Hematopoietic multipotent progenitor cell treated with erythropoietin and hydrocortisone succinate and interleukin-3 and kit ligand, for 6 days (in vitro differentiated cells): ENCODE measurements around the gene LHX8.
"Not testable (repeated sequence)": the region's sequence is repeated elsewhere in the genome, so short reads cannot be mapped to it uniquely, and the experiment has no call there.

ENCODE experiments used
- DNase-seq: peaks from one replicate; pipeline ENCODE4 v3.0.0-alpha.2; 2015

Gene LHX8

DNA sequence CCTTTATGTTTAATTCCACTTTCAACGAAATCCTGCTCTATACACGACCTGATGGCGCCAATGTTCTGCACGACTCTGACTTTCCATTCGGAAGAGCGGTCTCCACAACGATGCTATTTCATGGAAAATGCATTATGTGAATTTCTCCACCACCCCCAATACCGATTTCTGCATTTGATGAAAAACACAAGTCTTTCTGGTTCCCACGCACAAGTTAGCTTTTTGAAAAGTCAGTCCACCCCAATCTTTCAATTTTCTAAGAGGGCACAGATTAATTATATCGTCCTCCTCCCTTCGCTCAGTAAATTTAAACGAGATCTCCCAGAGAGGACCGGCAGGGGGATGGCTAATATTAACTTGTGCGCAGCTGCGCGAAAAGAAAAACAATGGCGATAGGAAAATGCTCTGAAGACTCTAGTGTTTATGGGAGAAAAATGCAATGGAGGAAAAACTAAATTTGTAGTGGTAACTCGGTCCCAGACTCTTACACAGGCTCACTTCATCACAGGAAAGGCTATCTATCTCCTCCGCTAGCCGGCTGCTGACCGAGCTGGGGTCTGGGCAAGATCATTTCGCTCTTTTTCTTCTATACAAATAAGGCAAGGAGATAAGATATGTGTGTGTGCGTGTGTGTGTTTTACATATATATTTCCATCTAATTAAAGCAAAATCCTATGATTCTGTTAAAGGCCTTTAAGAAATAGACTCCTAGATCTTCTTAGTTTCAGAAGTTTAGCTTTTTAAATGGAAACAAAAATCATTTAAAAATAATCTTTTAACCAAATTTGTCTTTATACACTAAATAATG is 1.2 kb upstream of the LHX8 start:
- no peak for DNase-seq

DNA sequence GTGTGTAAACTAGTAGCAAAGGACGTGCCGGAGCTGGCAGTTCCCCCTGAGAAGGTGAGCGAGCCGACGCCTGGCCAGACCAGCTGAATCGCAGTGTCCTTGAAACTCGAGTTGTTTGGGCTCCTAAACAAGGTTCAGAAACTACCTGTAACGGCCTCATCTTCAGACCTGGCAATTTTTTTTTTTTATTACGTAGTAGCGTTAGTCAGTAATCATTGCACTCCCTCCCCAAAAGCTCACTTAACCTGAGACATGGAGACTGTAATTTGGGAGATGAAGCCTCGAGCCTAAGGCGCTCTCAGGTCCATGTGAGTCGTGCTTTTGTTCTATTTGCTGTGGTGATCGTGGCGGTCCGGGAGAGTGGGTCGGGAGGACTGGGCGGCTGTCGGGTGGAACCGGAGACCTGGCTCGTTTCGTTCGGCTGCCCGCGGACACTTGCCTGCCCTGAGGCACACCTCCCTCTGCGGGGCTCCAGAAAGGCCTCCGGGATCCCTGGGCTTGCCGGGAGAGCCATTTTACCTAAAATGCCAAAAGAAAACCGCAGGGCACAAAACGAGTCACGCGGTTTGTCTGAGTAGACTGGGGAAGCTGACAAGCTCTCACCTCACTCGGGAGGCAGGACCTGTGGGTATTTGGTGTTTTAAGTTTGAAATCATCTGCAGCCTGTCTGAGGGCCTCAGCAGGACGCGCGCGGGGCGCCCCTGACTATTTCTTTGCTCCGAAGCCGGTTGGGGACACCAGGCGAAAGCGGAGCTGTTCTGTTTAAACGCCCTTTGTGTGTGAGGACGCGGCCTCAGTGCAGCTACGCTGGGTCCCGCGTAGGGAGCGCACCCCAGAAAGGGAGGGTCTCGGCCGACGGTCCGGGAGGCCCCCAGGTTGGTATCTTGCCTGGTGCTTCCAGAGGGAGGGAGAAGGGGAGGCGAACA is 722 bp downstream of the LHX8 start:
- DNase-seq: peak; percentile 9

DNA sequence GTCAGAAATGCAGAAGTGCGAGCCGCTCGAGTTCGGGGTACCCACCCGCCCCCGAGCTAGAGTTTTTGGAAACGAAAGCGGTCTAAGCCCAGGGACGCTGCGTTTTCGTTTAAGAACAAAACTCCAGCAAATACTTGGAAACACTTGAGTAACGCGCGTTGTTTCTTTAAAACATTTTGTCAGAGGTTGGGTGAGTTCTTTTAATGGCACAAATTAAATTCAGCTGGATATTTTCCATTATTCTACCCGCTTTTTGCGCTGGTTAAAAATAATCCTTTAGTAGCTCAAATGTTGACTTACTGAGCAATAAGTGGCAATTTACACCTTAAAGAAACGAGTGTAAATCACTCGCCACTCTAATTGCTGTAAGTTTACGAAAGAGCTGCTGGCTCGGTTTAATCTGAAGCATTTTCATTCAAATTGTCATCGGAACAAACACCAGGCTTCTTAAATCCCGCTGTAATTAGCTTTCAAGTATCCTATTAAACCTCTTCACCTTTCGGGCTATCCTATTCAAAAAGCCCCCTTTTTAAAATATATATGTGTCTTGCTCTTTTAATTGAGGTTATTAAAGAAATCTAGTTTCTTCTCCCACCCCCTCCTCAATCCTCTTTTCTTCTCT is 1.5 kb downstream of the LHX8 start:
- DNase-seq: no peak

DNA sequence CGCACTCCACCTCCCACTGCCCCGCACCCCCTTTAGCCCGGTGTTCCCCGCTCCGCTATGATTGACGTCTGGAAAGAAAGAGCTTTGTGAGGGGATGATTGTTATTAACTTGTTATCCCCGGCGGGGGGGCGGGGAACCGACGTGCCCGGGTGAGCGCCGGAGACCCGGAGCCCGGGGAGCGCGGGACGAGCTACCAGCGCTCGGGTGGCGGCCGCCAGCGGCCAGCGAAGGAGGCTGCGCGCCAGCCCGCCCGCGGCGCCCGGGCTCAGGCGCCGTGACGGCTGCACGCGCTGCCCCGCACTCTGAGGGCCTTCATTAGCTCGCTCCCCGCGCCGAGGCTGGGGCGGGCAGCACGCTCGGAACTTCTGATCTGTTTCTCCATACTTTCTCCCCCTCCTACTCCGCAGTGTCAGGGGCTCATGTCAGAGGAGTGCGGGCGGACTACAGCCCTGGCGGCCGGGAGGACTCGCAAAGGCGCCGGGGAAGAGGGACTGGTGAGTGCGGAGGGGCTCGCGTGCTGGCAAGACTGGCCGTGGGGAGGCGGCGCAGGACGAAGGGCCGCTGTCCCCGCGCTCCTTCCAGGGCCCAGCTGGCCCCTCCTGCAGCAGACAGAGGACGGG is 2.1 kb downstream of the LHX8 start:
- no peak for DNase-seq

DNA sequence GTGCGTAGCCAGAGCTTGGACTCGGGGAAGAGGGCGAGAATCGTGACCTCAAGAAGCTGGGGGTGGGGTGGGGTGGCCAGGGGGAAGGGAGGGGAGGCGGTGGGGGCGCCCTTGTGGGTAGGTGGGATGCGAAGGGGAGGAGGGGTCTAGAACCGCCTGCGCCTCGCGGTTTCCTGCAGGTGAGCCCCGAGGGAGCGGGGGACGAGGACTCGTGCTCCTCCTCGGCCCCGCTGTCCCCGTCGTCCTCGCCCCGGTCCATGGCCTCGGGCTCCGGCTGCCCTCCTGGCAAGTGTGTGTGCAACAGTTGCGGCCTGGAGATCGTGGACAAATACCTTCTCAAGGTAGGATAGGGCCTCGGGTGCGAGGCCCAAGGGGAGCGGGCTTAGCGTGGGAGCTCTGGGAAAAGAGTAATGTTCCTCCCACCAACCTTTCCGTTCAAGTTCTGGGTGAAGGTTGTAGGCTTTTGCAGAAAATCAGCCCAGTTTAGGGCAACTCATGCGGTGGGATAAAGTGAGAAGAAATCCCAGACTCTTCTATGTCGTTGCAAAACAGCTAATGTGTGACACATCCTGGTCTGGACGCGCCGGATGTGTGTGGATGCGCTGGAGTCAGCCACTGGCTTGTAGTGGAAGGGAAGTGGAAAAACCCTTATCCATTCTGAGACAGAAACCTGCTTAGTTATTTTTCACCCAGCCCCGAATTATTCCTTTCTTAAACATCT is 2.9 kb downstream of the LHX8 start:
- no peak for DNase-seq

DNA sequence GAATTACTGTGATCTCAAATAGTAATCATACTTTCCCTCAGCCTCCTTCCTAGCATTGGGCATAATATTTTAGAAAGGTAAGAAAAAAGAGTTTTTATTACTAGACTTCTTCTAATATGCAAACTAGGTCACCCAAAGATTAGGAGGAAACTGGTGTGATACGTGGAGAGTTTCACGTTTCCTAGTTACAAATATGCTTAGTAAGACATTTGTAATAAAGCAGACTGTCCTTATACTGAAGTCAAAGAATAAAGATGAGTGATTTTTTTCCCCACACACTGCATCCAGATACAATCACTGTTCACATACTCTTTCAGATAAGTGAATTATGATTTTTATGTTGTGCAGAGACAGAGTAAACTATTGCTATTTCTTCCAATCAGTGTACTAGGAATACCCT is 17.9 kb downstream of the LHX8 start:
- DNase-seq: no peak

DNA sequence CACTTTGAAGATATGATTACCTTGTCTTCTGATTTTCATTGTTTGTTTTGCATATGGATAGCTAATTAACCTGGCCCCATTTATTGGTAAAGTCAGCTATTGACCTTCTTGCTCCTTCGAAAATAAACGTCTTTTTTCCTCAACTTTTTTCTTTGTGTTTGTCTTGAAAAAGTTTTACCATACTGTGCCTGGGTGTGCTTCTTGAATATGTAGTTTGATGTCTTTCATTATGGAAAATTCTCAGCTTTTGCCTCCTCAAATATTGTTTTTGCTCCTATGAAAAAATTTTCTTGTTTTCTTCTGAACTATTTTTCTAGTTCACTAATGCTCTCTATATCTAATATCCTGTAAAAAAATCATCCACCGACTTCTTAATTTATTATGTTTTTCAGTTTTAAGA is 25.0 kb downstream of the LHX8 start:
- no peak for DNase-seq

DNA sequence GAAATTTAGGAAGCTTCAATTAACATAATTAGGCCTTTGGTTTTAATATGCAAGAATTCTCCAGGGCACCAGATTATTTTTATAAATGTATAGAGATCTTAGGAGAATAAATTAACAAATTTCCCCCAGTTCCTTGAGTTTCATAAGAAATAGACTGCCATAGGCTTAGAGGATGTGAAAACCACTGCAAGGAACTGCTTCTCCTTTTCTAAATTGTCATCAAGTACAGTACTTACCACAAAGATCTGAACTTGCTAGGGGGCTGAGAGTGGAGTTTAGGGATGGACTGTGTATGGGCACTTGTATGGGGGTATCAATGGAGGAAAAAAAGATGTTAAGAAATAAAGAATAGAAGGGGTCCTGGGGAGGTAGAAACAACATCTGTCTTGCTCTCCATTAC is 31.1 kb downstream of the LHX8 start:
- no peak for DNase-seq

DNA sequence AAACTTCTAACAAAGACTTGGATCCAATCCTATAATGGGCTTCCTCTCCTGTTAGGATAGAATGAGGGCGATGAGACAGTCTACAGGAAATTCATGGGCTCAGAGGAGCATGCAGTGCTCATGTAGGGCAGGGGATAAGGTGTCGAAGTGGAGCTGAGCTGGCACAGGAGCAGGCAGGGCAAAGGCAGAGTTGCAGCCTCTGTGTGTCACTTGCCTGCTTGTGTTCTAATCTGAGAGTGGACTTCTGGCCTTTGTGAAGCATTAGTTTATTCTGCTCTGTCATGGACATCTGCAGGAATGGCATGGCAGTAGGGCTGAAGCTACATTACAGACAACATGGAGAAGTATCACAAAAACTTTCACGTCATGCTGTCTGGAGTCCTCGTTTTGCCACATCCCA is 32.6 kb downstream of the LHX8 start:
- no peak for DNase-seq

DNA sequence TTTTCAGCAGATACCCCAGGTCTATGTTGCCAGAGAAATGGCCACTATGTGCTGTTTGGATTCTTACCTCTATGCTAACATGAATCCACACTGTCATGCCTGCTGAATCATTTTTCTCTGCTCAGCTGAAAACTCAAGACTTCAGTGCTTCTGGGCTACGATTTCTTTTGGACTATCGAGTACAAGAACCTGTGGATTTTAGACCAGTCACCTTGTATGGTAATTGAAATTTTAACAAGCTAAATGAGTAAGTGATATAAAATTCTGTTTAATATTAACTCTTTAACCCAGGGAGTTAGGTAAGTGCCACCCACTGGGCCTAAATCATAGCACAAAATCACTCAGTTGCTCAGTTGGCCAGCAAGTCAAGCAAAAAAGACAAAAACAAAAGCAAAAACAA is 35.8 kb downstream of the LHX8 start:
- no peak for DNase-seq

DNA sequence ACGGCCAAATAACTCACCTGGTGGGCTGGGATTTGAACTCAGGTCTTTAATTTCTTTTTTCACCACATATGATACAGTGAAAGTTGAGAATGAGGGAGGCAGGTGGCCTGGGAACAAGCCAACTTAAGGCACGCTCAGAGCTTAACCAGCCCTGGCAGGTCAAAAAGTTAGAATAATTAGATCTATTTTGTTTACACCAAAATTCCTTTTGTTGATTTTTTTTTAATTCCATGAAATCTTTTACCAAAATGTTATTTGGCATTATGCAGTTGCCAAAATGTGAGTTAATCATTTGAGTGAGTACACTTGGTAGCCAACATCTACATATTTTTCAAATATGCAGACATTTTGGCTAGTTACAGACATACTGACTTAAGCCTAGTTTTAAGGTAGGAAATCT is 36.8 kb downstream of the LHX8 start:
- no peak for DNase-seq

DNA sequence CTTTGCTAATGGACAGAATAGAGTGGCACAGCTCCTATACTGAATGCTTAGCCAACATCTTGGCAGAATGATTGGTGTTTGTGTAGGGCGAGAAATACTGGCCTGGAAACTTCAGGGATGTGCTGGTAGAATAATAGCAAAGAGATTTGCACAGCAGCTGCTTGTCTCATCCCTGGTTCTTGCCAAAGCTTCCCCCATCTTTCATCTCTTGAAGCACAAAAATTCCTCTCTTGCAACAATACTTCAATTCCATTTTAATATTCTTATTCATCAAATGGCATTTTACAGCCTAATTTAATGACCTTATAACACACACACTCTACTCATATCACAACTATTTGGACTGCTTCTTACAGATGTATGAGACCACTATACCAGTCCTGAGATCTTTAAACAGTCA is 37.7 kb downstream of the LHX8 start:
- DNase-seq: no peak

DNA sequence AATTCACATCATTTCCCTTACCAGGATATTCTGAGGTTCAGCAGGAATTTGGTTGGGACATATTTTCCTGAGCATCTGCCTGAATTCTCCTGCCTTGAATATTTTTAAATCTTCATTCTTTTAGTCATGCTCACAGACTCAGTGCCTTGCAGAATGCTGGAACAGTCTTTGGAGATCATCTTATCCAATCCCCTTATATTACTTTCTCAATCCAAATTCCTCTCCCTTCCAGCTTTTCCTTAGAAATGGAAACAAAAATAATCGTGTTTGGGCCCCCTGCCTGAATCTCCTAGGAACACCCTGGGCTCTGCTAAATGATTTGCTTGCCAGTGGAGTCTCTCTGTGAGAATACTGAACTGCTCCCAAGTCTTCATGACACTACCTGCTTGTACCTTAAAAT is 38.4 kb downstream of the LHX8 start:
- no peak for DNase-seq

DNA sequence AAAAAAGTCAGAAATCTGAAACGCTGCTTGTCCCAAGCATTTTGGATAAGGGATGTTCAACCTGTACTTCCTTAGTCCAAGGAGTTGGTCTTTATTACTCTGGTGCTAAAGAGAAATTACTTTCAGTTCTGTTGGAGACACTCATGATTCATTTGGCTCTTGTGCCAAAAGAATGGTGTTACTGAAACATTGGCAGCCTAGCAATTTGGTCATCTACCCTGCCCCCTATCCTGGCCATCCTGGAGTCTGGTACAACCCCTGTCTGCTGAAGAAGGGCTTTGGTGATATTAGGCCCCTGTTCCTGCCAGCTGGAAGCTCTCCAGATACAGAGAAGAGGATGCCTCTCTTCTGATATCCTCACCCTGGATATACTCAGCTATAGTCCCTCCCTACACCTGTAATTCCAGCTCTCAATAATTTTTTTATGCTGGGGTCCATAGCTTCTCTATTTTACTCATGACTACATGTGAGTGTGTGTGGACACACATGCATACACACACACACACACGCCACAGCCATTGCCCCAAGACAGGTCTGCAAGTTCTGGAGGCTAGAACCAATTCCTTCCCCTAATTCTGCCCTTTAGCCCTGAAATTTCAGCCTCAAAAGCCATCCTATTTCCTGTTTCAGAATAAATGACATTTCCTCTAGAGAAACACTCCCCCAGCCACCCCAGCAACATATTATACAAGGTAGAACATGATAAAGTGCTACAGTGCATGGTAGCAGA is 40.0 kb downstream of the LHX8 start:
- DNase-seq: no peak

DNA sequence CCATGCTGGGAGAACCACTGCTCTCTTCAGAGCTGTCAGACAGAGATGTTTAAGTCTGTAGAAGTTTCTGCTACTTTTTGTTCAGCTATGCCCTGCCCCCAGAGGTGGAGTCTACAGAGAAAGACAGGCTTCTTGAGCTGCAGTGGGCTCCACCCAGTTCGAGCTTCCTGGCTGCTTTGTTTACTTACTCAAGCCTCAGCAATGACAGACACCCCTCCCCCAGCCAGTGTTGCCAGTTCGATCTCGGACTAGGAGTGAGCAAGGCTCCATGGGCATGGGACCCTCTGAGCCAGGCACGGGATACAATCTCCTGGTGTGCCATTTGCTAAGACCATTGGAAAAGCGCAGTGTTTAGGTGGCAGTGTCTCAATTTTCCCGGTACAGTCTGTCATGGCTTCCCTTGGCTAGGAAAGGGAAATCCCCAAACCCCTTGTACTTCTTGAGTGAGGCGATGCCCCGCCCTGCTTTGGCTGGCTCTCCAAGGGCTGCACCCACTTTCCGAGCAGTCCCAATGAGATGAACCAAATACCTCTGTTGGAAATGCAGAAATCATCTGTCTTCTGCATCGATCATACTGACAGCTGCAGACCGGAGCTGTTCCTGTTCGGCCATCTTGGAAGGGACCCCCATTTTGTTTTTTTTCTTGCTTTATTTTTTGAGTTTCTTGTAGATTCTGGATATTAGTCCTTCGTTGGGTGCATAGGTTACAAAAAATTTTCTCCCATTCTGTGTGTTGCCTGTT is 47.2 kb downstream of the LHX8 start:
- not testable (repeated sequence) for DNase-seq

DNA sequence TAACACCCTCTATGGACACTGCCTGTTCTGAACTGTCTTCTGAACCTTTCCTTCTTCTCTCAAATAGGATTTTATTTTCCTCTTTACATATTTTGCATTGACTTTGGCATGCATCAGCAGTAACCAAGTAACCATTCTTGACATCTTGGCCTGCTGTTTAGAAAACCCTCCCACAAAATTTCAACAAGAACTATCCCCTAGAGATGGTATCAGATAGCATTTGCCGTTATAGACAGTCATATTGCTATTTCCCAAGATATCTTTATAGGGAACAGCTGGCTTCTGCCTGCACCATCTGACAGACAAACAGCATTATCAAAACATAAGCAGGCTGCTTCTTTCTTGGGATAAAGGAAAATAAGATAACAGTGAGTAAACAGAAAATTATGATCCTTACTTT is 54.7 kb downstream of the LHX8 start:
- no peak for DNase-seq

DNA sequence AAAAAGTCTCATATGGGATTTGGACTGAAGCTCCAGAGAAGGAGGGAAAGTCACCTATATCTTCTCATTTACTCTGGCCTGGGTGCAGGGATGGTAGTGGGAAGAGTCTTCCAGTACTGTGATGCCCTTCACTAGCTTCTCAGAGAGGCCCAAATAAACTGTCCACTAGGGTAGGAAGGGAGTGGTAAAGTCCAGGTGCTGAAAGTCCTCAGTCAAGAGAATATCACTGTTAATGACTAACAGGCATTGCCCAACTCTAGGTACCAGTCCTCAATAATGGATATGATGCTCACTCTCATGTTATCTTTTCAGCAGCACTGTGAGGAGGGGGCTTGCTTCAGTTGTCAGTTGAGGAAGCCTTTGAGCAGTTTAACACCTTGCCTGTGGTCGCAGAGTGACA is 64.0 kb downstream of the LHX8 start:
- no peak for DNase-seq

DNA sequence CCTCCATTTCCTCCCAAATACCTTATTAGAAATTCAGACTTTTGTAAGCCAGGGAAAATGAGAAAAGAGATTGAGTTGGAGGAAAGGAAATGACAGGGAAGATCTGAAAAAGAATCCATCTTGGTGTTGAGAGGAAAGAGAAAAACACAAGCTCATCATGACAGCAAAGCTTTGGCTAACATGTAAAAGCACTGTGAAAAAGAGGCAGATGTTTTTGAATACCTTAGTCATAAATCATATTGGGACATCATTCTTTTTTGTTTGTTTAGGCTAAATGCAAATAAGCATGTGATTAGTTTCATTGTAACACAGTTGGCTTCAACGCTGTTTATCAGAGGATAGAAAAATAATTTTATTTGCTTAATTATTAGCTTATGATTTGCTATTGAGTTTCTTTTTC is 64.6 kb downstream of the LHX8 start:
- no peak for DNase-seq

DNA sequence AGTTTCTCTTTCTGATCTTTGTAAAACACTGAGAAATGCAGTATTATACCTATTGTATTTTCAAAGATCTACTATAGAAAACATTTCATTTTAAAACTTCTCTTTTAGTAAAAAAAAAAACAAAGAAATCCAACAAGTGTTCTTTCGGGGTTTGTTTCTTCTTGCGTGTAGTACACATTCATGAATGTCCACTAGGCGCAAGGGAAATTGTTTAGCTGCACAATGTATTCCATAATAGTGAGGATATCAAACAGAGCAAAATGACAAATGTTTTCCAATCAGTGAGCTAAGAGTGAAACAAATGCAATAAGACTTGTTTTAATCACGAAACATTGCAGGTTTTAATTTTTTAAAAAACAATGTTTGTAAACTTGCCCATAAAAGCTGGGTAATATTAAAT is 68.6 kb downstream of the LHX8 start:
- DNase-seq: no peak

DNA sequence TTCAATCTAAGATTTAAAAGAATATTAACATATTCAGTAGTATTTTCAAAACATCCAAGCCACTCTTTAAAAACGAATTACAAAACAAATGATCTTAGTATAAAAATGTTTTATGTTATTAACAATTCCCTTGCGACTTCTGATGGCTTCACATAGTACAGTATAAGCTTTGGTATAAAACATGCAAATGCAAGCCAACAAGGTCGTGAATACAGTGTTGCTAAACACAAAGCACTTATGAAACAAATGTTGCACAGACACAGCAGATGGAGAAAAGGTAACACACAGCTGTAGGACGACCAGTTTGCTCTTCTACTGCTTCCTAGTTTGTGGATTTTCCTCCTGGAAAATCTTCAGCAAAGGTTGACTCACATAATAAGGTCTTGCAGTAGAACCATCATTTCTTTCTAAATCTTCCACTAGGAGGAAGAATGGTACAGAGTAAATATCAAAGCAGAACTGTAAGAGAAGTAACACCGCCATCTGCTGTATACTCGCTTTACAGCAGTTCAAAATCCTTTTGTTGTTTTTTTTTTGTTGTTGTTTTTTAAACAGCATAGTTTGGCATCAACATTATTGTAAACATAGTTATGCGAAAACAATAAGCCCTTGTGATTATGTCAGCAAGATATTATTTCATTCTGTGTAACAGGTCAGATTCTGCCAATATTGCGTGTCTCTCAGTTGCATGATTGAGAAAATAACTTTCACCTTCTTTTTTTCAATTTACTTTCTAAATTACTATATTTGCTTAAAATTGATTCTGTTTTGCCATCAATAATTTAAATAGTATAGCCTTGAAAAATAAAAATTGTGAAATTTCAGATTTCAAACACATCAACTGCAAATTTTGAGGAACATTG is 69.5 kb downstream of the LHX8 start:
- peak; percentile 64 for DNase-seq
